H54 (cell line): ENCODE data around the gene B4GALT5.
A peak's percentile ranks its signal among the peaks of the same experiment; 100 is the strongest.
"Not testable (repeated sequence)": the region's sequence is repeated elsewhere in the genome, so short reads cannot be mapped to it uniquely, and the experiment has no call there.

Source experiments
- DNase-seq: peaks from one replicate; pipeline ENCODE4 v3.0.0; 2011; ENCODE audit warnings: low spot score, mixed read lengths; ENCODE audit not compliant: insufficient read length
- FAIRE-seq: peaks from 3 replicates; lab custom pipeline; 2011; peaks lifted over from hg19 to GRCh38; lab: Jason Lieb, UNC
- POLR2A ChIP-seq: IDR thresholded peaks from 2 replicates; pipeline ENCODE4 v1.6.1; 2011; ENCODE audit warnings: low read depth, mild to moderate bottlenecking, low read length

Gene B4GALT5

DNA sequence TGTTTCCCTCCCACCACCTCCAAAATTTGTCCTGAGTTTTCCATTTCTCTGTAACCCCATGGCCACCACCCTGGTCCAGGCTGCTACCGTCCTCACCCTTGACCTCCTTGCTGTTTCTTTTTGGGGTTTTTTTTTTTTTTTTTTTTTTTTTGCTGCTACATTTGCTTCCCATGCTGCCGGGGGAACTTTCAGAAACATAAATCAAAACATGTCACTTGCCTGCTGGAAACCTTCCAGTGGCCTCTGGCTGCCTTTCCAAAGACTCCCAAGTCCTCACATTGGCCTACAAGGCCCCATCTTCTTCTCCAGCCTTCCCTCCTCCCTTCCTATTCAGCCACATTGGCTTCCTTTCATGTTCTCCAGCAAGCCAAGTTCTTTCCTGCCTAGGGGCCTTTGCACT lies 95.4 kb downstream of the B4GALT5 start:
- no peak for TF ChIP-seq POLR2A
- FAIRE-seq (no peak), DNase-seq (no peak)

- FAIRE-seq, DNase-seq: not testable (repeated sequence)
Measured at GRCh38 chr20:49617394-49617793, 96.3 kb downstream of the B4GALT5 start.

- DNase-seq (no peak), FAIRE-seq (no peak)
- TF ChIP-seq POLR2A = no peak
Measured at GRCh38 chr20:49616154-49617007, 97.3 kb downstream of the B4GALT5 start.

DNA sequence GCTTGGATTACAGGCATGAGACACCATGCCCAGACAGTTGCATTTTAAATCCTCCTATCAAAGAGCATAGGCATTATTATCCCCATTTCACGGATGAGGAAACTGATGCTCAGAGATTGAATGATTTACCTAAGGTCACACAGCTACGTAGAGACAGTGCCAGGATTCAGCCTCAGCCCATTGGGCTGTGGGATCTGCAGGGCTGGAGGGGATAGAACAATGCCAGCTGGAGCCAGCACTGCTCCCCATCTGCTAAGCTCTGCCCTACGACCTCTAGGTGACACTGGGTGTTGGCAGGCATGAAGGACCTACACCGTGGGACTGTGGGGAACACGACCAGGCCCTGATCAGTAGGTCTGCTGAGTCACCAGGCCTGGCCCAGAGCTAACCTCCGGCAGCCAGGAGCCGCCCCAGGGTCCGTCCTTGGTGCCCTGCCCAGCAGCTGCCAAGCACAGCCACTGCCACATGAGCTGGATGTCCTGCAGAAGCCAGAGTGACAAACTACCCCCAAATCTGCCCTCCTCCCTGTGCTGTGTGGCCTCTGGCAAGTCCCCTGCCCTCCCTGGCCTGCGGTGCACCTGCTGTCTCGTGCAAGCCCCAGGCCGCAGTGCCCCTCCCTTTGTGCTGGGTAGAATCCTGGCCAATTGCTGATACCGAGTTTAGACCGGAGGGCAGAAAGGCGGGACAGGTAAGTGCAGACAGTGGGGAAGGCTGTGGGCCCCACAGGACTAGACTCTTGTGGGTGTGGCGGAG lies 98.1 kb downstream of the B4GALT5 start:
- TF ChIP-seq POLR2A = no peak
- no peak for FAIRE-seq
- DNase-seq = peak; percentile 70

- not testable (repeated sequence) for DNase-seq, FAIRE-seq
Measured at GRCh38 chr20:49615051-49615400, 98.7 kb downstream of the B4GALT5 start.

- DNase-seq (no peak), FAIRE-seq (no peak)
- no peak for TF ChIP-seq POLR2A
Measured at GRCh38 chr20:49614338-49615050, 99.2 kb downstream of the B4GALT5 start.

DNA sequence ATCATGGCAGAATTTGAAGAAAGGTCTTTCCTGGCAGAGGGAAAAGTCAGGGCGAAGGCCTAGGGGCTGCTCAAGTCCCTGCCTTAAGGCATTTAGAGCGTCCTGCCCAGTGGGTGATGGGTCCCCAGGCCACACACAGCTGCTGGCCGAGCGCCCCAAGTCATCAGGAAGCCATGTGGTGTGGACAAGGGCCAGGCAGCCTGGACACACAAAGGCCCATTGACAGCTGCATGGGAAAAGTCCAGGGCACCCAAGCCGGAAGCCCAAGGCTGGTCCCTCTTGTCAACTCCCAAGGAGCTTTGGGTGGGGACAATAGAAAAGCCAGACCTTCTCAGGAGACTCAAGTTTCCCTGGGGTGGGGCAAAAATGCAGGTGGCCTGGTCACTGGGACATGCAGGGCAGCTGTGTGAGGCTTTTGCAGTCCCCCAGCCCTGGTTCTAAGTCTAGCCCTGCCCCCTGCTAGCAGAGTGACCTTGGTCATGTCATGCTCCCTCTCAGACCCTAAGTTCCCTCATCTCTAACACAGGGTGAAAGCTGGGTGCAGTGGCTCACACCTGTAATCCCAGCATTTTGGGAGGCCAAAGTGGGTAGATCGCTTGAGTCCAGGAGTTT lies 101.4 kb downstream of the B4GALT5 start:
- no peak for TF ChIP-seq POLR2A
- no peak for FAIRE-seq
- DNase-seq = no peak

DNA sequence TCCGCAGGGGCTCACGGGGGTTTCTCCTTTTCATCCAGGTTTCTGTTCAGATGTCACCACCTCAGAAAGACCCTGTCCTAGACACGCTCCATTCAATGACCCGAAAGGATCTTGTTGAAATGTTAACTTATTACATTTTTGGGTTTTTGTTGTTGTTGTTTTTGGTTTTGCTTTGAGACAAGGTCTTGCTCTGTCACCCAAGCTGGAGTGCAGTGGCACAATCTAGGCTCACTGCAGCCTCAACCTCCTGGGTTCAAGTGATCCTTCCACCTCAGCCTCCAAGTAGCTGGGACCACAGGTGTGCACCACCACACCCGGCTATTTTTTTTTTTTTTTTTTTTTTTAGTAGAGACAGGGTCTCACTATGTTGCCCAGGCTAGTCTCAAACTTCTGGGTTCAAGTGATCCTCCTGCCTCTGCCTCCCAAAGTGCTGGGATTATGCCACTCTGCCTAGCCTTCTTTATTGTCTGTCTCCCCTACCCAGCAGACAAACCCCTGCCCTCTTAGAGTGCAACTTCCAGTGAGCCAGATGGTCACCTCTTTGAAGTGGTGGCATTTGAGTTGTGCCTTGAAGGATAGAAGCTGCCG lies 102.0 kb downstream of the B4GALT5 start:
- FAIRE-seq, DNase-seq: not testable (repeated sequence)

DNA sequence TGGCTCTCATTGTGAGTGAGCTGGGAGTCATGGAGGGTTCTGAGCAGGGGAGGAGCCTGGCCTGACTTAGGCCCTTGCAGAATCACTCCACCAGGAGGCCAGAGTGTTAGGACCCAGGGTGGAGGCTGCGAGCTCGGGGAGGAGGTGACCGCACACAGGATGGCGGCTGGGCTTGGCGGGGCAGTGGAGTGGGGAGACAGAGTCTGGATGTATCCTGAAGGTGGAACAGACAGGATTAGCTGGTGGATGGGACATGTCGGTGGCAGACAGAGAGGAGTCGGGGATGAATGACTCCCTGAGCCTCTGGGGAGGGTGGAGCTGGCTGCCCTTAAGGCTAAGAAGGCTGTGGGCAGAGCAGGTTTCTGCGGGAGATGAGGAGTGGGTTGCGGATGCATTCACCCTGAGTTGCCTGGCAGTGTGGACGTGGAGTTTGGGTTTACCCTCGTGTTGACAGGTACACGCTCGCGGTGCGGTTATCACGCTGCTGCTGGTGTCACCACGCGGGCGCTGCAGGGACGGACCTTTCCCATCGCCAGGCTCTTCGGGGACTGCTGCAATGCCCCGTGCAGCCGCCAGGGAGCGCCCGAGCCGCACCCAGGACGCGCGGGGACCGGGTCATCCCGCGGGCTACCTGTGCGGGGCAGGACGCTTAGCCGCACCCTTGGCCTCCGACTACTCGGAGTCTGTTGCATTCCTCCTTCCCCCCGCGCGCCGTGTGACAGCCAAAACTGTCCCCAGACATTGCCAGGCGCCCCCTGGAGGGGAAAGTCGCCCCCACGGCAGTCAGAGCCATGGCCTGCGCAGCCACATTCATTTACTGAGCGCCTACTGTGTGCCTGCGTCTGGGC lies 102.8 kb downstream of the B4GALT5 start:
- FAIRE-seq (no peak), DNase-seq (peak; percentile 77)
- TF ChIP-seq POLR2A = no peak

DNA sequence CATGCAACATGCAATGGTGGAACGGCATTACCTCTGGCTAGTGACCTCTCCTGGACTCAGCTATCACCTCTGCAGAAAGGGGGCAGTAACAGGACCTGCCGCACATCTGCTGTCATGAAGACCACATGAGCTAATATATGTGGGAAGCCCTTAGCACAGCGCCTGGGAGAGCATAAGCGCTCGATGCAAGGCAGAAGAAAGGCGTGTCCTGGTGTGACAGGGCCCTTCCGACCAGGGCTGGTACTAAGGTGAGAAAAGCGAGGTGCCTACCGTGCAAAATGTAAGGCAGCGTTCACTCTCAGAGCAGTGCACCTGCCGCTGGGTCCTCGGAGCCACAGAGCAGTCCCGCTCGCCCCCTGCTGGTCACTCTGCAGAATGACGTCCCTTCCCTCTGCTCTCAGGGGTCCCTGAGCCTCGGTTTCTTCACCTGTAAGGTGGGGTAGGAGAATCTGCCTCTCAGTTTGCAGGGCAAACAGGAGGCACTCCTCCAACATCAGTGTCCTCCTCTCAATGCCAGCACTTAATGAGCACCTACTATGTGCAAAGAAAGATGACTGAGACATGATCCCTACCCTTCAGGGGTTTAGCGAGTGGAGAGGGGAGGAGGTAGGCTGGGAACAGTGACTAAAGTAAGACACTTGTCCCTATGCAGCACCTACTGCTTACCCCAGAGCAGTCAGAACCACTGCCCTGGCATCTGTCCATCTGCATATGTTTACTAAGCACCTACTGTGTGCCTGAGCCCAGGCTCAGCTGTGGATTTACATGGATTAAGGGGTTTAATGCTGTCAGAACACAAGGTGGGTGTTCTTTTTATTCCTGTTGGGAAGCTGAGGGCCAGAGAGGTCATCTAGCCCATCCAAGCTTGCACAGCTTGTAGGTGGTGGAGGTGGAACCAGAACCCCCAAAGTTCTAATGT lies 104.7 kb downstream of the B4GALT5 start:
- FAIRE-seq (no peak), DNase-seq (no peak)
- TF ChIP-seq POLR2A = no peak

- FAIRE-seq (no peak), DNase-seq (no peak)
- no peak for TF ChIP-seq POLR2A
Measured at GRCh38 chr20:49607568-49607967, 106.1 kb downstream of the B4GALT5 start.

DNA sequence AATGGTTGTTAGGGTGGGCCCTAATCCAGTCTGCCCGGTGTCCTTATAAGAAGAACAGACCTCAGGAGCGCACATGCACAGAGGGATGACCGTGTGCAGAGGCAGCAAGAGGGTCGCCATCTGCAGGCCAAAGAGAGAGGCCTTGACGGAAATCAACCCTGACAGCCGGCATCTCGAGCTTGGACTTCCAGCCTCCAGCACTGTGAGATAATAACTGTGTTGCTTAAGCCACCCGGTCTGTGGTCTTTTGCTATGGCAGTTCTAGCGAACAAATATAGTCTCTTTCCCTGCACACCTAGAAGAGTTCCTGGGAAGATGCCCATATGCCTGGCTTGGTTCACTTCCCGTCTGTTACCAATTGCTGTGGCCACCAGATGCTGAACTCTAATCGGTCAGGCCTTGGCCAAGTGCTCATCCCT lies 110.5 kb downstream of the B4GALT5 start:
- TF ChIP-seq POLR2A = no peak
- FAIRE-seq = no peak
- DNase-seq = no peak
